Activated T-cell treated with anti-CD3 and anti-CD28 coated beads, Interleukin-2, amount 50 U/mL, for 72 hours (primary cell): ENCODE data around the gene SAMD10. TPM values are rescaled to one million over a fixed set of nuclear protein-coding genes. Genes with fewer than 3 reads are reported as not detected.

Experiments
- ATAC-seq, 2 donors: fragments of 150-1000 bp; cut with Tn5 transposase; replicated peaks in 1 of 2; 2 replicates each; pipeline ENCODE4 v1.10.0; 2021; ENCODE audit warnings: moderate library complexity in 2 of 2, mild to moderate bottlenecking in 1 of 2
- DNase-seq, 2 donors: peaks; one replicate each; pipeline ENCODE4 v3.0.0; 2021 to 2022; ENCODE audit warnings: mixed read lengths in 1 of 2
- H3K27ac Mint-ChIP-seq: one replicate; pipeline ENCODE4 v1.8.0; 2022; ENCODE audit warnings: mild to moderate bottlenecking, moderate library complexity, mixed read lengths
- H3K27me3 Mint-ChIP-seq: one replicate; pipeline ENCODE4 v1.8.0; 2022; ENCODE audit warnings: low read depth, mixed read lengths
- H3K36me3 Mint-ChIP-seq, 2 donors: one replicate each; pipeline ENCODE4 v1.8.0; 2022; ENCODE audit warnings: mixed read lengths in 2 of 2, mild to moderate bottlenecking in 1 of 2; ENCODE audit not compliant: insufficient read depth in 2 of 2
- H3K4me1 Mint-ChIP-seq: one replicate; pipeline ENCODE4 v1.8.0; 2022; ENCODE audit warnings: low read depth, mixed read lengths
- H3K4me3 Mint-ChIP-seq, 2 donors: one replicate each; pipeline ENCODE4 v1.8.0; 2022; ENCODE audit warnings: mild to moderate bottlenecking in 2 of 2, mixed read lengths in 2 of 2, moderate library complexity in 2 of 2
- H3K9me3 Mint-ChIP-seq, 2 donors: one replicate each; pipeline ENCODE4 v1.8.0; 2022; ENCODE audit warnings: mixed read lengths in 2 of 2
- total RNA-seq, 2 donors: library from RNA; stranded (reverse); gene quantifications; one replicate each; pipeline ENCODE4 v1.2.3, GENCODE V29; 2022

Gene SAMD10
- total RNA-seq, 2 donors from 2014 or later = 54.6 to 77.0 TPM

GRCh38 chr20:63942969-63943807 lies 36.3 kb downstream of the SAMD10 start:
- no peak overlapping the region for H3K27ac Mint-ChIP-seq
- no peaks in the 10 kb centered on the region for H3K27me3 Mint-ChIP-seq
- H3K4me3 Mint-ChIP-seq = no peak overlapping the region
- DNase-seq (no peak), ATAC-seq (no peak)
- peaks cover under 1 to 2% of the 10 kb centered on the region in 2 donors for H3K36me3 Mint-ChIP-seq
- H3K9me3 Mint-ChIP-seq = no peaks in the 10 kb centered on the region
- H3K4me1 Mint-ChIP-seq = peaks cover 19% of the 10 kb centered on the region

- Mint-ChIP-seq H3K36me3 (peaks cover 0 to 2% of the 10 kb centered on the region in 2 donors), H3K27ac (no peak overlapping the region), H3K27me3 (no peaks in the 10 kb centered on the region), H3K4me1 (peaks cover 11% of the 10 kb centered on the region), H3K9me3 (no peaks in the 10 kb centered on the region), H3K4me3 (no peak overlapping the region)
- ATAC-seq (peak in 1 of 2 donors; percentile 29), DNase-seq (peak; percentile 47 to 63)
These were observed 37.0 kb downstream of the SAMD10 start for GRCh38 chr20:63942250-63942951.

GRCh38 chr20:63941282-63942081 lies 38.0 kb downstream of the SAMD10 start:
- Mint-ChIP-seq H3K9me3 (no peaks in the 10 kb centered on the region), H3K4me3 (peak overlapping the region in 1 of 2 donors; percentile 40), H3K36me3 (peaks cover 0 to 2% of the 10 kb centered on the region in 2 donors), H3K27ac (no peak overlapping the region), H3K4me1 (peaks cover 4% of the 10 kb centered on the region), H3K27me3 (no peaks in the 10 kb centered on the region)
- ATAC-seq = peak; percentile 75 to 88
- DNase-seq = peak; percentile 76 to 80

- no peak for DNase-seq
- ATAC-seq = no peak
- Mint-ChIP-seq H3K4me3 (peak overlapping the region in 1 of 2 donors; percentile 40), H3K27me3 (no peaks in the 10 kb centered on the region), H3K4me1 (peaks cover 4% of the 10 kb centered on the region), H3K27ac (no peak overlapping the region), H3K9me3 (no peaks in the 10 kb centered on the region), H3K36me3 (peaks cover 2 to 3% of the 10 kb centered on the region in 2 donors)
These were observed 38.8 kb downstream of the SAMD10 start for GRCh38 chr20:63940472-63941266.

- Mint-ChIP-seq H3K27ac (no peak overlapping the region), H3K9me3 (no peaks in the 10 kb centered on the region), H3K4me3 (no peak overlapping the region), H3K27me3 (no peaks in the 10 kb centered on the region), H3K4me1 (peaks cover 4% of the 10 kb centered on the region), H3K36me3 (peaks cover 2 to 4% of the 10 kb centered on the region in 2 donors)
- ATAC-seq = no peak
- no peak for DNase-seq
These were observed 39.4 kb downstream of the SAMD10 start for GRCh38 chr20:63940071-63940471.

GRCh38 chr20:63939061-63939935 lies 40.1 kb downstream of the SAMD10 start:
- Mint-ChIP-seq H3K36me3 (peaks cover 2 to 6% of the 10 kb centered on the region in 2 donors), H3K27ac (no peak overlapping the region), H3K9me3 (no peaks in the 10 kb centered on the region), H3K27me3 (no peaks in the 10 kb centered on the region), H3K4me3 (no peak overlapping the region), H3K4me1 (peaks cover 4% of the 10 kb centered on the region)
- no peak for ATAC-seq
- no peak for DNase-seq

GRCh38 chr20:63937596-63937995 lies 41.8 kb downstream of the SAMD10 start:
- Mint-ChIP-seq H3K36me3 (peaks cover 2 to 6% of the 10 kb centered on the region in 2 donors), H3K4me1 (peaks cover 4% of the 10 kb centered on the region), H3K4me3 (no peak overlapping the region), H3K27me3 (no peaks in the 10 kb centered on the region), H3K27ac (no peak overlapping the region), H3K9me3 (no peaks in the 10 kb centered on the region)
- DNase-seq = no peak
- no peak for ATAC-seq

GRCh38 chr20:63935447-63935846 lies 44.0 kb downstream of the SAMD10 start:
- no peak for DNase-seq
- Mint-ChIP-seq H3K27me3 (no peaks in the 10 kb centered on the region), H3K4me3 (no peak overlapping the region), H3K36me3 (peaks cover 0 to 7% of the 10 kb centered on the region in 2 donors), H3K27ac (no peak overlapping the region), H3K9me3 (no peaks in the 10 kb centered on the region), H3K4me1 (no peaks in the 10 kb centered on the region)
- ATAC-seq = no peak

GRCh38 chr20:63934271-63935068 lies 45.0 kb downstream of the SAMD10 start:
- H3K27me3 Mint-ChIP-seq = no peaks in the 10 kb centered on the region
- ATAC-seq (no peak), DNase-seq (peak in 1 of 2 donors; percentile 11)
- peaks cover 0 to 7% of the 10 kb centered on the region in 2 donors for H3K36me3 Mint-ChIP-seq
- no peaks in the 10 kb centered on the region for H3K4me1 Mint-ChIP-seq
- no peaks in the 10 kb centered on the region for H3K9me3 Mint-ChIP-seq
- no peak overlapping the region for H3K4me3 Mint-ChIP-seq
- no peak overlapping the region for H3K27ac Mint-ChIP-seq

GRCh38 chr20:63933646-63934045 lies 45.8 kb downstream of the SAMD10 start:
- DNase-seq = no peak
- Mint-ChIP-seq H3K27ac (no peak overlapping the region), H3K27me3 (no peaks in the 10 kb centered on the region), H3K9me3 (no peaks in the 10 kb centered on the region), H3K36me3 (peaks cover 0 to 10% of the 10 kb centered on the region in 2 donors), H3K4me3 (no peak overlapping the region), H3K4me1 (no peaks in the 10 kb centered on the region)
- no peak for ATAC-seq

GRCh38 chr20:63932606-63933160 lies 46.8 kb downstream of the SAMD10 start:
- Mint-ChIP-seq H3K27ac (no peak overlapping the region), H3K9me3 (no peaks in the 10 kb centered on the region), H3K4me1 (no peaks in the 10 kb centered on the region), H3K36me3 (peaks cover 0 to 13% of the 10 kb centered on the region in 2 donors), H3K4me3 (no peak overlapping the region), H3K27me3 (no peaks in the 10 kb centered on the region)
- ATAC-seq (no peak), DNase-seq (no peak)
